Stimulated activated CD4-positive, alpha-beta T cell treated with anti-CD3 and anti-CD28 coated beads, Interleukin-15, amount 100 ng/mL, for 24 hours (primary cell): Measurements from ENCODE around the gene CASS4.
A peak's percentile ranks its signal among the peaks of the same experiment; 100 is the strongest.

Experiments
- DNase-seq: peaks from one replicate; pipeline ENCODE4 v3.0.0-alpha.2; 2020

Gene CASS4

GRCh38 chr20:56426026-56426425, 14.0 kb downstream of the CASS4 start:
- DNase-seq: no peak

- no peak for DNase-seq
Observed at GRCh38 chr20:56426926-56427325, 14.9 kb downstream of the CASS4 start.

GRCh38 chr20:56427797-56428196, 15.7 kb downstream of the CASS4 start:
- no peak for DNase-seq

- no peak for DNase-seq
Observed at GRCh38 chr20:56428410-56428809, 16.4 kb downstream of the CASS4 start.

GRCh38 chr20:56428881-56429280, 16.8 kb downstream of the CASS4 start:
- no peak for DNase-seq

- DNase-seq: peak; percentile 64
Observed at GRCh38 chr20:56429502-56429901, 17.4 kb downstream of the CASS4 start.

GRCh38 chr20:56429941-56430340, 17.9 kb downstream of the CASS4 start:
- no peak for DNase-seq

- no peak for DNase-seq
Observed at GRCh38 chr20:56430461-56430860, 18.4 kb downstream of the CASS4 start.

GRCh38 chr20:56430957-56431356, 18.9 kb downstream of the CASS4 start:
- no peak for DNase-seq

GRCh38 chr20:56431471-56431870, 19.4 kb downstream of the CASS4 start:
- DNase-seq: no peak

GRCh38 chr20:56433221-56433879, 21.3 kb downstream of the CASS4 start:
- no peak for DNase-seq

GRCh38 chr20:56433880-56434255, 21.8 kb downstream of the CASS4 start:
- no peak for DNase-seq

GRCh38 chr20:56437196-56437960, 25.3 kb downstream of the CASS4 start:
- DNase-seq: no peak

- no peak for DNase-seq
Observed at GRCh38 chr20:56438284-56438683, 26.2 kb downstream of the CASS4 start.

- DNase-seq: no peak
Observed at GRCh38 chr20:56439771-56440291, 27.8 kb downstream of the CASS4 start.

GRCh38 chr20:56440346-56441007, 28.4 kb downstream of the CASS4 start:
- DNase-seq: peak; percentile 64

GRCh38 chr20:56442389-56443365, 30.6 kb downstream of the CASS4 start:
- no peak for DNase-seq

- no peak for DNase-seq
Observed at GRCh38 chr20:56443654-56444540, 31.8 kb downstream of the CASS4 start.

- no peak for DNase-seq
Observed at GRCh38 chr20:56445130-56445529, 33.1 kb downstream of the CASS4 start.

GRCh38 chr20:56445540-56445939, 33.5 kb downstream of the CASS4 start:
- DNase-seq: no peak

GRCh38 chr20:56447227-56447626, 35.2 kb downstream of the CASS4 start:
- no peak for DNase-seq

GRCh38 chr20:56449459-56449858, 37.4 kb downstream of the CASS4 start:
- no peak for DNase-seq
